NCI-H748 (cell line): ENCODE results near the gene UGT1A8.

Experiments
- DNase-seq: peaks from one replicate; lab custom pipeline; 2025; ENCODE audit not compliant: unreplicated experiment; lab: John Stamatoyannopoulos, UW

UGT1A8 gene

DNA sequence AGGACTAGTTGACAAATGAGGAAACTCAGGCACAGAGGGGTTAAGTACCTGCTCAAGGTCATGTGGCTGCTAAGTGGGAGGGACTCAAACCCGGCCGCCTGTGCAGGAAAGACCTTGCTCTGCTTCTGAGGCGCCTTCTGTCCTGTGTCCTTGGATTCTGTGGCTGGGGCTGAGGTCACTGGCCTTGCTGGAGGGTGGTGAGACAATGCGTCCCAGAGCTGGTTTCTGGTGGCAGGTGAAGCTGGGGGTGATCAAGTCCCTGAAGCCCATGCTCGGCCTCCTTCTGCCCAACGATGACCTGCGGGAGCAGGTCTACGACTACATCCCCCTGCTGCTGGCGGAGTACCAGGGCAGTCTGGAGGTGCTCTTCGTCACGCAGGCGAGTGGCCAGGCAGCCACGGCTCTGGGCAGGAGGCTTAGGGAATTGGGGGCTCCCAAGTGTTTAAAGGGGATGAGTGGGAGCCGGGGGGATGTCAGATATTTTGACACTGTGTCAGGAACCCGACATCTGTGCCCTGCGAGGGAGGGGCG lies 176.8 kb downstream of the UGT1A8 start:
- no peak for DNase-seq

DNA sequence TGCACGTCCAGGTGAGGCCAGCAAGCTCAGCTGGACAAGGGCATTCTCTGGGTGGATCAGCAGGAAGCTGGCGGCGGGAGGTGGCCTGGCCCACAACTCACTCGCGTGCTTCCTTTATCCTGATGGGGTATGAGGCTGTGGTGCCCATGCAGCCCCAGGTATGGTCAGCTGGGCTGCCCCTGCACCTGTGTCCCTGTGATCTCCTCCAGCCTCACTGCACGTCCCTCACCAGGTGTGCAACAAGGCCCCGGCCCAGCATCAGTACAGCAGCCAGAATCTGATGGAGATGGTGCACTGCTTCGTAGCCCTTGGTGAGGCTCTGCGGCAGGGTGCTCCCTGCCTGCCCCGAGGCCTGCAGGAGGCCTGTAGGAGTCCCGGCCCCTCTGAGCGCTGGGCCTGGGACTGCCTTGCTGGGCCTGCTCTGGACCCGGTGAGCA lies 178.3 kb downstream of the UGT1A8 start:
- DNase-seq, result no peak

DNA sequence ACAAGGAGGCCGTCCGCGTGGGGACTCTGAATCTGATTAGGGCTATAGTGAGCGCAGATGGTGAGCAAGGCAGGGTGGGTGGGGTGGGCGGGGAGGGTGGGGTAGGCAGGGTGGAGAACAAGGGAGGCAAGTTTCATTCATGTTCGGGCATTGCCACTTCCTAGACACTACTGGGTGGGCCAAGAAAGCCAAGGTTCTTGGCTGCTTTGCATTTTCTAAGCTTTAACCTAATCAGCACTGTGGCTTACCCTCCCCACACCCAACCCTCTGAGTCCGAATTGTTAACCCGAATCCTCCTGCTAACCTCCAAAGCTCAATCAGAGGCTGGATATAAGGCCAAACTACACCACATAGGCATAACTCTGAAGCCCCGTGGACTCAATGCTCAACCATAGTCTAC lies 178.8 kb downstream of the UGT1A8 start:
- no peak for DNase-seq

DNA sequence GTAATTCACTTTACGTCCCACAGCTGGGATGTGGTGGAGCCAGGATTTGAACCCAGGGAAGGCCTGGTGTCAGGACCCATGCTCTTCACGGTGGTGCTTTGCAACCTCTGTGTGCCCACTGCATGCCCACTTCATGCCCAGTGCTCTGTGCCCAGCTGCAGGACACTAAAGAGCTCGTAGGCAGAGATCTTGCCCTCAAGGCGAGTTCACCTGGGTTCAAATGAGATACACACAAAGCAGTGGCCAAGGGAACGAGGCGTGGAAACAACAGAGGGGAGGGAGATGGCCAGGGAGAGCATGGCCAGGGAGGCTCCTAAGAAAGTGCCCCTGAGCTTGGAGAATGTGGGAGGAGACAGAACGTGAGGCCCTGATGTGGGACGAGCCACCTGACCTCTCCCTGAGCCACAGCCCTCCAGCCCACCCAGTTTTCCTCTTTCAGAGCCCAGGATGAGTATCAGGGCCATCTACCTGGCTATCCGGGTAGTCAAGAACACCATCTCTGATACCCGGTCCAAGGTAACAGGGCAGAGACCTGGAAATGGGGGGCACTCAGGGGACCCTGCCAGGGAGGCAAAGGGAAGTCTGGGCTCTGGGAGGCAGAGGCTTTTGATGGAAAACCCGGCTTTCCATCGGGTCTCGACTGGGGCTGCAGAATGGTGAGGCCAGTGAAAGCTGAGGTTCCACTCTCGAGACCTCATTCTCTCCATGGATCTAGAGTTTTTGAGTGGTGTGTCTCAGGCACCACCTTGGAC lies 181.1 kb downstream of the UGT1A8 start:
- no peak for DNase-seq

DNA sequence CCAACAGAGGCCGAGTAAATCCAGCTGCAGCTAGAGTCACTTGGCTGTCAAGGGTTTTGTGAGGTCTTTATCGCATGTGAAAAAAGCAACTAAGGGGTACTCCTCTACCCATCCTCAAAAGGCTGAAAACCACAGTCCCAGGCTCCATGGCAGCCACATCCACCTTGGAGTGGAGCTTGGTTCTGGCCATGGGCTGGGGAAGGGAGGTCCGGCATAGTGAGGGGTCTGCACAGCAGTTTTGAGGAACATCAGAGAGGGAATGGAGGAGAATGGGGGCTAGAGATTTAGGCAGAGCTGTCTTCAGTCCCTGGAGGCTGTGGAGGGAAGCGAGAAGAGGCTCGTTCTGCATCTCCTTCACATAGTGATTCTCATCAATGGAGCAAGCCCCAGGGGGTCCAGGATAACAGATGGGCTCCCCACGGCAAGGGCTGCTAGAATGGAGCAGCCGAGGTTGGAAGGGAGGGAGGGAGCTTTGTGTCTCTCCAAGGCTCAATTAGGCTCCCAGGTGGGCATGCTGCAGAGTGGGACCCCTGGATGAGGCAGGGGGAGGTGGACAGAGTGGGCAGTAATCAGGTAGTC lies 181.7 kb downstream of the UGT1A8 start:
- DNase-seq, result no peak

DNA sequence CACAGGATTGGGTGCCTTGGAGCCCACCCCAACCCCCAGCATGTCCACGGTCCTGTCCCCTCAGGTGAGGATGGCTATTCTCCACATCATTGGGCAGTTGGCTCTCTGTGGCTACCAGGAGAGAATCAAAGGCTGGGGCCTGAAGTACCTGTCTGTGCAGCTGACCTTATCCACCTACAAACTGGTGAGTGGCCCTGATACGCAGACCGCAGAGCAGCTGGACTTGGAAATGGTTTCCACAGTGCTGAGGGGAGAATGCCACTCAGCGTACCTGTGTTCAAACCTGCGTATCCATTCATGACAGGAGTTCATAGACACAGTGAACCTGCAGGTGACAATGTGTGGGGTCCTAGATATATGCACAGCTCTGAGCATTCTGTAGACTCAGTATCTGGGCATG lies 182.3 kb downstream of the UGT1A8 start:
- DNase-seq, result no peak

DNA sequence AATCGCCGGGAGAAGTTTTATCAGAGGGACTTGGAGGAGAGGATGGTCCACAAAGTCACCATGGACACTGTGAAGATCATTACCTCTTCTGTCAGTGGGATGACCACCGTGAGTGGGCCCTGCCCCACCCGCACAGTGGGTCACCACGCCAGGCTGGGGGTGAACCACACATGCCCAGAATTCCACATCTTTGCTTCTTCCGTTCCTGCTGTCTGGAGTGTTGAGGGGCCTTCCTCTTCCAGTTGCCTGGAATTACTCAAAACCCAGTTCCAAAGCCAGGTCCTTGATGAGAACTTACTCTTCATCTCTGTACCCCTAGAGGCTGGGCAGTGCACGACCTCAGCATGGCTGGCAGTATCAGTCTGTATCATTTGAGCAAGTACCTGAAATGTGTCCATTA lies 182.8 kb downstream of the UGT1A8 start:
- DNase-seq, result no peak

DNA sequence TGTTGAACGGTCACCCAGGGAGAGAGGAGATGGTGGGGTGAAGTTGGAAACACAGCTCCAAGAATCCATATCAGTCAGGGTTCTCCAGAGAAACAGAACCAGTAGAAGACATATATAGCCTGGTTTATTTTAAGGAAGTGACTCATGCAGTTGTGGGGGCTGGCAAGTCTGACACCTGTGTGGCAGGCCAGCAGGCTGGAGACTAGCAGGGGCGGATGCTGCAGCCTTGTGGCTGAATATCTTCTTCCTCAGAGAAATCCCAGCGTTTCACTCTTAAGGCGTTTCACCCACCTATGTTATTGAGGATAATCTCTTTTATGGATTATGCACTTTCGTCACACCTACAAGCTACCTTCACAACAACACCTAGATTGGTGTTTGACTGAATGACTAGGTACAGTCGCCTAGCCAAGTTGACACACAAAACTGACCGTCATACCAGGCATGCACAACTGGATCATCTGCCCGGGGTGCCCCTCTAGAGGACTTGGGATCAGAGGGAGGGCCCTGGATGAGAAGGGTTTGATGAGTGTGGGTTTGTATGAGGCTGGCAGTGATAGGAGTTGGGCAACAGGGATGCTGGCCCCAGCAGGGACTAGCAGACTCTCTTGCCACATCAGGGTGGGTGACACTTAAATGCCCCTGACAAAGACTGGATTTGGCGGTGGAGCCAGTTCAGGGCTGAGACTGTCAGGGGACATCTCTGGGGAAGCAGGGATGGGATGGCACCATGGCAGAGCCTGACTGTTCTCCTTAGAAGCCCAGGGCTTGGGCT lies 184.1 kb downstream of the UGT1A8 start:
- no peak for DNase-seq

DNA sequence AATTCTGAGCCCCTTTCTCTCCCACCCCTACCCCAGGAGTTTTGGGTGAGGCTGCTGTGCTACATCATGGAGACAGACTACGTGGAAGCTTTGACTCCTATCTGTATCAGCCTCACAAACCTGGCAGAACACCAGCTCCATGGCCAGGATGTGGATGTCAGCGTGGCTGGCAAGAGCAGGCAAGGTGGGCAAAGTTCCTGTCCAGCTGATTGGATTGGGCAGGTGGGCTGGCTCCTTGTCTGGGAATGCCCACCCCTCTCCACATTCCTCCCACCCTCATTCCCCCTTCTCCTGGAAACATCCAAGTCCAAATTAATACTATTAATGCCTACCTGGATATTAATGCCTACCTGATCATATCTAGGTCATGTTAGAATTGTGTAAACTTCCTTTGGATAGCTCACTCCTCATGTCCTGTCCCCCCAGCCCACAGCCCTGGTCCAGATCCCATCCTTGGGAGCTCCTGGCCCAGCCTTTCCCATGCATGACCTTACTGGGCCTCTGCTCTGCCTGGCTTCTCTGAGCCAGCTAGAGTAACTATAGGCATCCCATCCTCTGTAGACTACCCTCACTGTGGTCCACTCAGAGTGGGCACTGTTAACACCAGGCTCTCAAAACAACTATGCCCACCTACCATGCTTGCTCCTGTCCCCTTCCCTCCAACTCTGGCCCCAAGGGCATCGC lies 184.8 kb downstream of the UGT1A8 start:
- DNase-seq, result no peak

DNA sequence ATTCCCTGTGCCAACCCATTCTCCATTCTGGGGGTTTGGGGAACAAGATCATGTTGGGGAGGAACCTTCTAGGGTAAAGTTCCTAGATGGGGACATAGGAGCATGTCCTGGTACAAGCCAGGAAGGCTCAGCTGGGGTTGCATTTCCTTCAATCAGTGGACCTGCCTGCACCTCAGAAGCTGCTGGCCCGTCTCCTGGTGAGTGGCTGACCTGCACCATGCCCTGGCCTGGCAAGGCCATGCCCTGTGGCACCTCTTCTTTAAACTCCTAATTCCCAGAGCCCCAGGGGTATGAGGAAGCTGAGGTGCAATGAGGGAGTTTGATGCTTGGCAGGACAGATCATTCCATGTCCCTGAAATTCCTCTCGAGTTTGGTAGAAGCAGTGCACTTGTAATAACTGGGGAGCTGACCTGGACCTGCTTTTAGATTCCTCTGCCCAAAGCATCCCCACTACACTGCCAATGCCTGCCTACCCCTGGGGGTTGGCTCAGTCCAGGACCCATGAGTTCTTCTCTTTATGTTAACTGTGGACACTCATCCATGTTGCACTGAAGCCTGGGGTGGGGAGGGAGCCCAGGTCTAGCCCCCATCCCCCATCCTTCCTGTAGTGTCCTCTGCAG lies 186.0 kb downstream of the UGT1A8 start:
- no peak for DNase-seq

DNA sequence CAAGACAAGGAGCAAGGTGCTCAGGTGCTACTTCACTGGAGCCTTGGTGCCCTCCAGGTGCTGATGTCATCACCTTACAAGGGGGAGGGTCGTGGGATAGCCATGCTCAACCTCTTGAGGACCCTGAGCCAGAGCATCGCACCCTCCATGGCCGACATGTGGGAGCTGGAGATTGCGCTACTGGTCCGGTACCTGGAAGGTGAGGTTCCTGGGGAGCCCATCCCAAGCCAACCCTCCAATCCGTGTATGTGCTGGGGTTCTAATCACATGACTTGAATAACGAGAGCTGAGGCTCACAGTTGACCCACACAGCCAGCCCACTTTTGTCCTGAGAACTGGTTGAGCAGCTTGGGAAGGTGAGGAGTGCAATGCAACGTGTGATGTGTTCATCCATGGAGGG lies 186.6 kb downstream of the UGT1A8 start:
- no peak for DNase-seq

DNA sequence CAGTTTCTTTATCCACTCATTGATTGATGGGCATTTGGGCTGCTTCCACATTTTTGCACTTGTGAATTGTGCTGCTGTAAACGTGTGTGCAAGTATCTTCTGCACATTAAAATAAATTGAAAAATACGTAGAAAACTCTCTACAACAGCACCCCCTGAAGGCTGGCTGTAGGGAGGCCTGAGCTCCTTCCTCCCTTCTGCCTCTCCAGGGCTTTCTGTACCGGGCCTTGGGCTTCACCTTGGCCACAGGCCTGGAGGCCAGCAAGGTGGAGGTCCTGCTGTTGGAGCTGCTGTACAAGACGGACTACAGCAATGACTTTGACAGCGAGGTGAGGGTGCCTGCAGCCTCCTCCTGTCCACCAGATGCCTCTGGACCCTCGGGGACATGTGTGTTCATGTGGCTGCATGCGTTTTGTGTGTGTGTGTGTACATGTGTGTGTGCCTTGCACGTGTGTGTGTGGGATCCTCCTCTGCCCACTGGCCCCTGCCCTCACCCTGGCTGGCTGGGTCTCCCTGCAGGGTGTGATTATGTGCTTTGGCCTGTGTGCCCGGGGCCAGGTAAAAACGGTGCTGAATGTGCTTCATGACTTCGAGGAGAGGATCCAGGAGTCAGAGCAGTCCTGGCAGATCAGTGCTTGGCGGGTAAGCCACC lies 189.9 kb downstream of the UGT1A8 start:
- DNase-seq, result no peak

DNA sequence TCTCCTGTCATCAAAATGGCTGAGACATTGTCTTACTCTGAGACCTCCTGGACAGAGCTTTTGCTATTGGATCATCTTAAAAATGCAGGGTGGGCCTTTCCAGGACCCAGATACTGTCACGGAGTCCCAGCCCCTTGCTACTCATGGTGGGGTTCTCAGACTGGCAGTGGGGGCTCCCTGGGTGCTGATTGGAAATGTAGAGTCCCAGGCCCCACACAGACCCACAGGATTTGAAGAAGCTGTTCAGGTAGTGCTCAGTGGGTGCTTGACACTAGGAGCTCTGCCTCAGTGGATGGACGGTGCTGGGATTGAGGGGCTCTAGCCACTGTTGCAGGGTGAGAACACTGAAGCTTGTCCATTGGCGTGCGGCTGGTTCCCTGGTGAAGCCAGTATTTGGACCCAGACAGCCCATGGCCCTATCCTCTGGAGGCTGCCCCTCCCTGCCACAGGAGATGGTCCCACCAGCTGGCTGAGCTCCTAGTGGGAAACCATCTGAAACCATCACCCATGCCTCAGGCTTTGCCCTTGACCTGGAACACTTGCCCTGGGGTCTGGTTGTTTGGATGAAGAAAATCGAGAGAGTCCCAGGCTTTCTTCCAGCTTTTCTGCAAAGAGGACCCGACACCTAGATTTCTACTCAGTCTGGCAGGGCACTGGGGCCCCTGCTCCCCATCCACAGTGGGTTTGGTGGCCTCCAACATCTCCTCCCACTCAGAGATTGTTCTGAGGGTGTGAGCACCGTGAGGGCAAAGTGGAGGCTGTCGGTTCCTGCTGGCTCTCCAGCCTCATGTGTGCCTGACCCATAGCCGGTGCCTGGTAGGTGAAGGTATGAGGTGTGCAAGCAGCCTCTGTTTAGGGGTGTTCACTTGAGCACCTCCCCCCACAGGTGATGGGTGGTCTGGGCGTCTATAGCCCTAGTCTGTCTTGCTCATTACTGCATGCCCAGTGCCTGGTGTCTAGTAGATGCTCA lies 190.8 kb downstream of the UGT1A8 start:
- no peak for DNase-seq

DNA sequence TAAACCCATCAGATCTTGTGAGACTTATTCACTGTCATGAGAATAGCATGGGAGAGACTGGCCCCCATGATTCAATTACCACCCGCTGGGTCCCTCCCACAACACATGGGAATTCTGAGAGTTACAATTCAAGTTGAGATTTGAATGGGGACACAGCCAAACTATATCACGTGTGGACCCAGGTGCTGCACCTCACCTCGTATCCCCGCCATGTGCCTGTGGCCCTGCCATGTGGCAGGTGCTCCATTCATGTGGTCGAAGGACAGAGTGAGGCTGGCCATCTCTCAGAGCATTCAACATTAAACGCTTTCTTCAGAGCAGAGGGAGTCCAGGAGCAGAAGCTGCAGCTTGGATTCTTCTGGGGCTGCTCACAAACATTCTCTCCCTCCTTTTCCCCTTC lies 193.0 kb downstream of the UGT1A8 start:
- DNase-seq, result no peak

DNA sequence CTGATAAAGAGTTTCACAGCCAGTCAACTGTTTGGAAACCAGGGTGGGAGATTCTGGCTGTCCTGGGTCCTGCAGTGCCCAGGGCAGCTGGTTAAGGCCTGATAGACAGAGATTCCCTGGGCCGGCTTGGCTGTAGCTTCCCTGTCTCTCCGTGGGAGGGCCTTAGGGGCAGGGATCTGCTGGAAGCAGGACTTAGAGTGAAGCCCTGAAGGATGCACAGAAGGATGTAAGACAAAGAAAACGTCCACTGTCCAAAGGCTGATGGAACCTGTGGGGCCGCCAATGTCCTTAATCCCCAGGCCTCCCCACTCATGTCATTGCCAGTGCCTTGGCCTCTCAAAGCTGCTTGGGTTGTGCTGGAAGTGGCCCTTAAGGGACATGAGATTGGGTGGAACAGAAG lies 193.7 kb downstream of the UGT1A8 start:
- DNase-seq, result no peak

DNA sequence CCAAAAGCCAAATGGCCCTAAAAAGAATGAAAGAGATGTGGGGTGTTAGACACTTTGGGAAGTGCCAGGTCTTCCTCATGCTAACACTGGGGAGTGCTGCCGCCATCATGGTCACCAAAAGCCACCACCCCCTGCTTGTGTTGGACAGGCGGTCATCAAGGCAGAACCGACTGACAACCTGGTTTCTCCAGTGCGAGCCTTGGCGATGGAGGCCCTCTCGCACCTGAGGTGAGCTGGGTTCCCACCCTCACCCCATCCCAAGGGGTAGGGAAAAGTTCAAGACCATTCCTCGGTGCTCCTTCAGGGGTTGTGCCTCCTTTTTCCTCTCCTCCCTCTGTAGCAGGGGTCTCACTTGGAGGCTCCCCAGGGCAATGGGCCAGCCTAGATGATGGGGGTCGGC lies 194.3 kb downstream of the UGT1A8 start:
- no peak for DNase-seq

DNA sequence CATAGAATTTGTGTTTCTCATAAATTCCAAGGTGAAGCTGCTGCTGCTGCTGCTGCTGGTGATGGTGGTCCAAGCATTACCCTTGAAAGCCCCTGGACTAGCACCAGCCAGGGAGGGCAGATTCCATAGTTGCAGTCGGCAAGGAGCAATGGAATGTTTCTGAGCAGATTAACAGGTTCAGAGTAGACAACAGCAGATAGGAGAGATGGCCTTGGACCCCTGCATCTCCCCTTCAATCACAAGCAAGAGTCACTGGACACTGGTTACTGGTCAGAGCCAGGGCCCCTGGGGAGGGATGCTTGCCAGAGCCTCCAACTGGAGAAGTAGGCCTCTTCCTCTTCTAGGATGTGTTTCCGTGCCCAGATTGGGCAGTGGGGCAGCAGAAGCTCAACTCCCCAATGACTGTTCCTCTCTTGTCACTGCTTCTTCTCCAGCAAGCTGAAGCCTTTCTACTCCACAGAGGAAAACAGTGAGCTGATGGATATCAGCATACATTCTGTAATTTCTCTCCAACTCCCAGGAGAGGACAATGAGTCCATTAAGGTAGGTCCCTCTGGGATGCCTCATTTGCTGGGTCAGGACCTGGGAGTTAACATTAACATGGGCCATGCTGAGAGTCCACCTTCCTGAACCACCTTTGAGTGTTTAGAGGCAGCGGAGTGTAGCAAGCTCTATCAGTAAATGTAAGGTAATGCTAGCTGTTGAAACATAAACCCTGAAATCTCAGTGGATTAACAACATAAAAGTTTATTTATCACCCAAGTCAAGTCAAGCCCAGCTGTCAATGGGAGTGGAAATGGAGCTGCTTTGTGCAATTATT lies 196.0 kb downstream of the UGT1A8 start:
- DNase-seq, result no peak

DNA sequence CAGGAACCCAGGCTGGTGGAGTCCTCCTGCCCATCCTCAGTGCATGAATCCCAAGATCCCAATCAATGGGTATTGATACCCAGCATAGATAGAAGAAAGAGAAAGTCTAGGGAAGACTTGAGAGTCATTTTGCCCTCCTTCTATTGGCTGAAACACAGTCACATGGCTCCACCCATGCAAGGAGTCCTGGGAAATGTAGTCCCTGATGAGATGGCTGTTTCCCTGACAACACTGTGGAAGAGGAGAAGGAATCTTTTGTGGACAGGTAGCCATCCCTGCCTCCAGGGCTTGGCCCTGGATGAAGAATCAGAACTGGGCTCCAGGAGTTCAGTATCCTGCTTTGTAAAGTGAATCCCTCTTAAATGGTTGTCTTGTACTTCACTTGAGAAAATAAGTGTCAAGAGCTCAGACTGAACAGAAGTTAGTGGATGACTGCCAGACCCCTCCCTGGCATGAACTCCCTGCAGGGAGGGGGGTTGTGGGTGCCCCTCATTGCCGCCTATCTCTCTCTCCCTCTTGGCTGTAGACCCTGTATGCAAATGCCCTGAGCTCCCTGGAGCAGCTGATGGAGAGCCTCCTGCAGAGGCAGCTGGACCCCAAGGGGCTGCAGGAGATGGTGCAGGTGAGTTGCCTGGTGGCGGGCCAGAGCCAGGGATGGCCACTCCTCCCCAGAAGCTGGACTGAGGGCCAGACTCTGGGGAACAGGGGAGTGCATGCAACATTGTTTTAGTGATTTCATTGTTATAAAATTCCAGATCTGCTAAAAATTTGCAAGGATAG lies 196.8 kb downstream of the UGT1A8 start:
- peak; percentile 15 for DNase-seq
